ENCODE results near the gene OR2M5.

Gene OR2M5
- 0 reads per million in 3 experiments for total RNA-seq

- no peak for DNase-seq
Observed at GRCh38 chr1:248144513-248145198, at the start of gene OR2M5. TSS of gene OR2M5 (plus strand) at chr1:248145148. CDS start at chr1:248145148, 0 bp downstream.

GRCh38 chr1:248098529-248098928 lies 46.4 kb upstream of the OR2M5 start:
- DNase-seq = no peak

- no peak for DNase-seq
Observed at GRCh38 chr1:248102847-248103246, 42.1 kb upstream of the OR2M5 start.

DNA sequence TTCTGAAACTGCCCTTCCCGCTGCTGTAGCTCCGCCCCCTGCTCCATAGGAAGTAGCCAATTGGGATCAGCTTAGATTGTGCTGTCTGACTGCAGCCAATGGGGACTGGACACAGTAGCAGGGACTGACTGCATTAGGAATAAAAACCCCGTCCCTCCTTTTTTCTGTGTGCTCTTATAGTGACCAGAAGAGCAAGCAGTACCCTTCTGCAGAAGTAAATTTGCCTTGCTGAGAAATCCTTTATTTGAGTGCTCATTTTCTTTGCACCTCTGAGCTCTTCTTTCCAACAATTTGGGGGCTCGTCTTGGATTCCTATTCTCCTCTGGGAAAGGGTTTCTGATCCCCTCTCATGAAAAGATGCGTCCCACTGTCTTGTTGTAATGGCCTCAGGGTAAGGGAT lies 33.8 kb upstream of the OR2M5 start:
- no peak for DNase-seq

- no peak for DNase-seq
Observed at GRCh38 chr1:248114890-248115289, 30.1 kb upstream of the OR2M5 start.

DNA sequence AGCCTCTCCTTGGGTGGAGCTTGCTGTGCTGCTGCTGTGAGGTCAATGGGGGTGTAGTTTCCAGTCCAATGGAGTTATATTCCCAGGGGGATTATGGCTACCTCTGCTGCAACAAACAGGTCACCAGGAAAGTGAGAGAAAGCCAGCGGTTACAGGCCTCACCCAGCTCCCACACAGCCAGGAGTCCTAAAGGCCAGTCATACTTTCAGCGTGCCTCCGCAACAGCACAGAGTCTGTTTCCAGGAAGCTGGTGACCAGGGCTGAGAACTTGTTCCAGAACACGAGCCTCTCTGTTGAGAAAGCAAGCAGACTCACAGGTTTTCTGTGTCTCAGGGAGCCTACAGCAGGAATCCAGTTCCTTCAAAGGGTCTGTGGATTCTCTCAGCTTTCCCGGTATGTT lies 17.3 kb upstream of the OR2M5 start:
- no peak for DNase-seq

- no peak for DNase-seq
Observed at GRCh38 chr1:248136811-248137210, 8.1 kb upstream of the OR2M5 start.

GRCh38 chr1:248140846-248141245 lies 4.1 kb upstream of the OR2M5 start:
- no peak for DNase-seq

- no peak for DNase-seq
Observed at GRCh38 chr1:248143311-248143710, 1.6 kb upstream of the OR2M5 start.

- no peak for DNase-seq
Observed at GRCh38 chr1:248152056-248152827, 7.3 kb downstream of the OR2M5 start.

- DNase-seq = no peak
Observed at GRCh38 chr1:248155927-248156326, 11.0 kb downstream of the OR2M5 start.

- DNase-seq = no peak
Observed at GRCh38 chr1:248158758-248159157, 13.8 kb downstream of the OR2M5 start.

- no peak for DNase-seq
Observed at GRCh38 chr1:248164031-248164430, 19.1 kb downstream of the OR2M5 start.

DNA sequence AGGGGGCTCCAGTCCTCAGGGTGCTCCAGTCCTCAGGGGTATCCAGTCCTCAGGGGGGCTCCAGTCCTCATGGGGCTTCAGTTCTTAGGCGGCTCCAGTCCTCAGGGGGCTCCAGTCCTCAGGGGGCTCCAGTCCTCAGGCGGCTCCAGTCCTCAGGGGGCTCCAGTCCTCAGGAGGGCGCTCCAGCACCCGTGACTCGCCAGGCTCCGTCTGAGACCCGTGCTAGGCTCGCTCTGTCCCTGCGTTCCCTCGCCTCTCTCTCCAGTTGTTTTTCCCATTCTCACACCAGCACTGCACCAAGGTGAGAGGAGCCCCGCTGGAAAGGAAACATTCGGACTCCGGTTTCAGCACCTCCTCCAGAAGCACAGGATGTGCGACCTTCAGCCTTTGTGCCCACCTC lies 20.2 kb downstream of the OR2M5 start:
- no peak for DNase-seq

- no peak for DNase-seq
Observed at GRCh38 chr1:248174521-248174920, 29.6 kb downstream of the OR2M5 start, which contains the start of gene OR2M2. TSS of gene OR2M2 (plus strand) at chr1:248174821. CDS start at chr1:248179986, 5,165 bp downstream.

GRCh38 chr1:248183996-248184395 lies 39.0 kb downstream of the OR2M5 start:
- no peak for DNase-seq

DNA sequence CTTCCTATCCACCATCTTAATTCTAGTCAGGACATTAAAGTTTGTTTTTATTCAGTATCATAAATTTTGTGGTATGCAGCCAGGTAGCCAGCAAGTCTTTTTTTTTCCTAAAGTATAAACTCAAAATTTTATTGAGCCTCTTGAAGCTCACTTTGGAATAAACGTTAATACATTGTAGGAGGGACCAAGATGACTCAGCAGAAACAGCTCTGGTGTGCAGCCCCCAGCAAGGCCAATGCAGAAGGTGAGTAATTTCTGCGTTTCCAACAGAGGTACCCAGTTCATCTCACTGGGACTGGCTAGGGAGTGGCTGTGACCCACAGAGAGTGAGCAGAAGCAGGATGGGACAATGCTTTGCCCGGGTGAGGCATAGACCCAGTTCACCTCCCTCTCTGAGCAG lies 42.4 kb downstream of the OR2M5 start:
- DNase-seq = no peak

DNA sequence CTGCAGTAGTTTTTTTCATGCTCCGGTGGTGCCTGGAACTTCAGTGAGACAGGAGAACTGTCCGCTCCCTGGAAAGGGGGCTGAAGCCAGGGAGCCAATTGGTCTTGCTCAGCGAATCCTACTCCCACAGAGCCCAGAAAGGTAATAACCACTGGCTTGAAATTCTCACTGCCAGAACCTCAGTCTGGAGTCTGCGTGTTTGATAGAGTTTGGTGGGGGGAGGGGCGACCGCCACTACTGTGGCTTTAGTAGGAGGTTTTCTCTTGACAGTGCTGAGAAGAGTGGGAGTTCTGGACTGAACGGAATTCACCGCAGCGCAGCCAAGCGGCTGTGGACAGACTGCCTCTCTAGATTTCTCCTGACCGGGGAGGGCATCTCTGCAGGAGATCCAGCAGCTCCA lies 44.1 kb downstream of the OR2M5 start:
- no peak for DNase-seq

DNA sequence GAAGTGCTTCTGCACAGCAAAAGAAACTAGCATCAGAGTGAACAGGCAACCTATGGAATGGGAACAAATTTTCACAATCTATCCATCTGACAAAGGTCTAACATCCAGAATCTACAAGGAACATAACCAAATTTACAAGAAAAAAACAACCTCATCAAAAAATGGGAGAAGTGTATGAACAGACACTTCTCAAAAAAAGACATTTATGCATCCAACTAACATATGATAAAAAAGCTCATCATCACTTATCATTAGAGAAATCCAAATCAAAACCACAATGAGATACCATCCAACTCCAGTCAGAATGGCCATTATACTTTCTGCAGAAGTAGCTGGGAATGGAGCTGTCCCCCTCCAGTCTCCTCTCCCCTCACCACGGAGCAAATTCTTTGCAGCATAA lies 49.2 kb downstream of the OR2M5 start:
- no peak for DNase-seq

All from central memory CD4-positive, alpha-beta T cell (primary cell).